ENCODE results near the gene NIN.
"Not testable (repeated sequence)": the region's sequence is repeated elsewhere in the genome, so short reads cannot be mapped to it uniquely, and the experiment has no call there.

Gene NIN

GRCh38 chr14:50837271-50837670 is 6.3 kb upstream of the NIN start:
- no peak for DNase-seq

- DNase-seq = no peak
Measured at GRCh38 chr14:50836515-50836914, 5.6 kb upstream of the NIN start.

- DNase-seq = no peak
Measured at GRCh38 chr14:50835280-50835679, 4.3 kb upstream of the NIN start.

GRCh38 chr14:50834802-50835276 is 3.9 kb upstream of the NIN start:
- no peak for DNase-seq

- no peak for DNase-seq
Measured at GRCh38 chr14:50832935-50833630, 2.1 kb upstream of the NIN start.

GRCh38 chr14:50831726-50832168 is 785 bp upstream of the NIN start:
- no peak for DNase-seq

GRCh38 chr14:50830044-50830931 is 674 bp downstream of the NIN start:
- peak; percentile 72 for DNase-seq

- no peak for DNase-seq
Measured at GRCh38 chr14:50829489-50830043, 1.4 kb downstream of the NIN start.

- no peak for DNase-seq
Measured at GRCh38 chr14:50828721-50829488, 2.1 kb downstream of the NIN start.

GRCh38 chr14:50826681-50827080 is 4.3 kb downstream of the NIN start:
- DNase-seq = no peak

- DNase-seq = no peak
Measured at GRCh38 chr14:50825307-50825706, 5.7 kb downstream of the NIN start.

- no peak for DNase-seq
Measured at GRCh38 chr14:50823762-50824636, 7.0 kb downstream of the NIN start.

- no peak for DNase-seq
Measured at GRCh38 chr14:50823051-50823761, 7.8 kb downstream of the NIN start.

GRCh38 chr14:50822501-50823042 is 8.4 kb downstream of the NIN start:
- DNase-seq = no peak

- no peak for DNase-seq
Measured at GRCh38 chr14:50821510-50822464, 9.2 kb downstream of the NIN start.

GRCh38 chr14:50820786-50821509 is 10.0 kb downstream of the NIN start:
- DNase-seq = no peak

- DNase-seq = not testable (repeated sequence)
Measured at GRCh38 chr14:50819303-50819702, 11.7 kb downstream of the NIN start.

GRCh38 chr14:50816395-50817047 is 14.4 kb downstream of the NIN start:
- no peak for DNase-seq

All from stimulated activated CD4-positive, alpha-beta T cell treated with anti-CD3 and anti-CD28 coated beads, Interleukin-4, amount 100 ng/mL, for 1 hour (primary cell).